K562 (cell line): ENCODE data around the gene BPHL. TPM values are rescaled to one million over a fixed set of nuclear protein-coding genes. Genes with fewer than 3 reads are reported as not detected.
A peak's percentile ranks its signal among the peaks of the same experiment; 100 is the strongest.

Experiments used
- ARID4B ChIP-seq: sonication (generic); formaldehyde crosslinking; IDR thresholded peaks from 2 replicates; pipeline ENCODE4 v1.8.0; 2022; ENCODE audit warnings: mild to moderate bottlenecking, missing genetic modification reagents
- CCNT2 ChIP-seq: IDR thresholded peaks from 2 replicates; pipeline ENCODE4 v1.6.1; 2011; ENCODE audit warnings: borderline replicate concordance, low read depth, mild to moderate bottlenecking, moderate library complexity, mixed read lengths, low read length; ENCODE audit not compliant: insufficient read length; ENCODE audit errors: extremely low read depth
- CHD4 ChIP-seq: fragments of 200-600 bp; sonication (generic); IDR thresholded peaks from 3 replicates; pipeline ENCODE4 v1.6.1; 2012; ENCODE audit warnings: low read depth, mild to moderate bottlenecking, mixed read lengths, low read length, inconsistent platforms; ENCODE audit not compliant: insufficient read depth, insufficient replicate concordance, poor library complexity, severe bottlenecking
- DIDO1 ChIP-seq: fragments of 450-650 bp; IDR thresholded peaks from 2 replicates; pipeline ENCODE4 v1.6.1; 2016; ENCODE audit warnings: low read depth, missing biosample characterization, missing genetic modification characterization
- JUND ChIP-seq, 2 experiments: IDR thresholded peaks; 2 replicates in 1 of 2; 3 replicates in 1 of 2; pipeline ENCODE4 v1.6.1; 2011; ENCODE audit warnings: borderline replicate concordance in 2 of 2, low read depth in 2 of 2, low read length in 2 of 2, improper control_type of control experiment in 1 of 2, missing biosample characterization in 1 of 2, missing genetic modification characterization in 1 of 2, missing genetic modification reagents in 1 of 2
- MAZ ChIP-seq, 2 experiments: fragments of 450-650 bp in 1 of 2; sonication (generic) in 1 of 2; formaldehyde crosslinking; IDR thresholded peaks in 1 of 2; conservative IDR thresholded peaks in 1 of 2; 2 replicates each; pipeline versions ENCODE4 v1.4.0 to v1.5.0; 2020; ENCODE audit warnings: mild to moderate bottlenecking in 1 of 2, missing genetic modification reagents in 1 of 2
- MLLT1 ChIP-seq, 2 experiments: fragments of 450-650 bp; IDR thresholded peaks; 2 replicates each; pipeline ENCODE4 v1.6.1; 2016
- MYC ChIP-seq, 2 experiments: fragments of 250-450 bp in 1 of 2; sonication (Bioruptor Pico) in 1 of 2; IDR thresholded peaks; 2 replicates each; pipeline versions ENCODE4 v1.5.1 to v1.6.1; 2012 to 2021; ENCODE audit warnings: low read depth in 2 of 2, borderline replicate concordance in 1 of 2, improper control_type of control experiment in 1 of 2, low read length in 1 of 2, mild to moderate bottlenecking in 1 of 2, moderate library complexity in 1 of 2
- NEUROD1 ChIP-seq: fragments of 150-350 bp; IDR thresholded peaks from 2 replicates; pipeline ENCODE4 v1.6.1; 2014; ENCODE audit warnings: borderline replicate concordance, low read length, low read depth; ENCODE audit not compliant: partially characterized antibody
- NR1H2 ChIP-seq: sonication (generic); formaldehyde crosslinking; IDR thresholded peaks from 2 replicates; pipeline ENCODE4 v1.4.0; 2020; ENCODE audit warnings: mild to moderate bottlenecking, missing genetic modification reagents
- PCBP2 ChIP-seq: fragments of 200-400 bp; formaldehyde crosslinking; IDR thresholded peaks from 2 replicates; pipeline ENCODE4 v1.6.1; 2018; ENCODE audit warnings: low read length, low read depth, mild to moderate bottlenecking, moderate library complexity; ENCODE audit not compliant: poor library complexity, severe bottlenecking
- RBM25 ChIP-seq: fragments of 200-400 bp; formaldehyde crosslinking; IDR thresholded peaks from 2 replicates; pipeline ENCODE4 v1.6.1; 2018; ENCODE audit warnings: low read length, low read depth, moderate library complexity; ENCODE audit not compliant: severe bottlenecking
- RFX5 ChIP-seq: IDR thresholded peaks from 2 replicates; pipeline ENCODE4 v1.6.1; 2011; ENCODE audit warnings: low read depth, mild to moderate bottlenecking, improper control_type of control experiment, low read length
- SAFB2 ChIP-seq: fragments of 200-400 bp; formaldehyde crosslinking; IDR thresholded peaks from 2 replicates; pipeline ENCODE4 v1.6.1; 2018; ENCODE audit warnings: borderline replicate concordance, low read length, low read depth, moderate library complexity; ENCODE audit not compliant: severe bottlenecking
- ZFPM2 ChIP-seq: fragments of 250-450 bp; sonication (Bioruptor Pico); IDR thresholded peaks from 2 replicates; pipeline ENCODE4 v1.5.1; 2022; ENCODE audit warnings: mild to moderate bottlenecking
- ZNF644 ChIP-seq: fragments of 200-800 bp; sonication (Bioruptor generic); IDR thresholded peaks from 2 replicates; pipeline ENCODE4 v1.6.1; 2016; ENCODE audit warnings: low read depth, missing genetic modification characterization, missing compliant biosample characterization
- ZNF655 ChIP-seq: fragments of 250-450 bp; sonication (Bioruptor Pico); IDR thresholded peaks from 2 replicates; pipeline ENCODE4 v1.5.0; 2021
- polyA plus RNA-seq, 8 experiments: library from polyadenylated mRNA; depleted of rRNA in 4 of 8; stranded (reverse) in 5 of 8; unstranded in 3 of 8; fragments of >200 nt; fragmentation: Nextera tagmentation in 2 of 8; fragmentation: Illumina TruSeq in 1 of 8; extraction: Ambion mirVana in 2 of 8; extraction: Trizol in 1 of 8; gene quantifications; 2 replicates each; pipeline versions ENCODE4 v1.2.1 to v1.2.3, GENCODE V29; 2011 to 2014; ENCODE audit warnings: inconsistent platforms in 1 of 8, missing spikeins in 1 of 8
- total RNA-seq, 7 experiments: library from RNA; depleted of rRNA in 6 of 7; stranded (reverse); fragments of >200 nt in 6 of 7; fragmentation: Illumina TruSeq in 2 of 7; extraction: Trizol in 2 of 7; gene quantifications; 2 replicates each; pipeline versions ENCODE4 v1.2.1 to v1.2.3, GENCODE V29; 2011 to 2021; ENCODE audit warnings: low replicate concordance in 1 of 7

The BPHL gene
- total and polyA plus RNA-seq, 9 of the 15 experiments (the other 6 are each of a cell fraction or from before 2014, with no cell fraction given), result 3.5 to 17.4 (median 8.2) TPM

- TF ChIP-seq MAZ (CRISPR knock-in tag; conservative IDR thresholded peaks at IDR 0.05 in 1 of 2, IDR thresholded peaks at IDR 0.05 in 1 of 2) (peak; percentile 96 to 100), ZFPM2 (CRISPR knock-in tag) (0 out of 2 replicates have a peak, but pooled peaks have one; percentile 8), NR1H2 (peak; percentile 83), ZNF644 (tag) (no peak), NEUROD1 (peak; percentile 79), JUND (IDR thresholded peaks at IDR 0.05; ENCODE audit: borderline replicate concordance, low read depth, low read length) (peak; percentile 93), JUND (tag; IDR thresholded peaks at IDR 0.05; ENCODE audit: borderline replicate concordance, low read depth, low read length) (peak; percentile 76; the same call in 1 of the 3 replicates), MYC (IDR thresholded peaks at IDR 0.05; ENCODE audit: low read depth, low read length) (peak; percentile 64), MYC (CRISPR knock-in tag; IDR thresholded peaks at IDR 0.05; ENCODE audit: borderline replicate concordance, low read depth) (no peak), ZNF655 (CRISPR knock-in tag) (no peak), SAFB2 (no peak), PCBP2 (no peak), MLLT1 (IDR thresholded peaks at IDR 0.05) (no peak), ARID4B (CRISPR knock-in tag) (peak; percentile 76), CCNT2 (peak; percentile 95), RFX5 (0 out of 2 replicates have a peak, but pooled peaks have one; percentile 35), DIDO1 (tag) (no peak), RBM25 (peak; percentile 52), CHD4 (peak; percentile 70)
Observed at GRCh38 chr6:3157131-3157933, 38.8 kb downstream of the BPHL start, which contains the start of gene TUBB2A (continued).
